HepG2 (cell line): ENCODE data around the gene ENTPD6. TPM values are rescaled to one million over a fixed set of nuclear protein-coding genes. Genes with fewer than 3 reads are reported as not detected.

Experiments
- ATAC-seq: fragments of 200-7000 bp; cut with Tn5 transposase; 3 replicates; pipeline ENCODE4 v1.9.1; 2020; ENCODE audit warnings: mild to moderate bottlenecking, moderate library complexity
- BruUV-seq: library from RNA; stranded (reverse); fragments of 400-500 nt; replicated peaks from 2 replicates; lab custom pipeline; 2021; lab: Mats Ljungman, UMichigan
- CTCF ChIA-PET: fragments of 300-600 bp; formaldehyde crosslinking; extraction: SDS; loops from one replicate; lab custom pipeline; 2021; ENCODE audit warnings: low total read pairs, inconsistent platforms, low intra/inter-chr PET ratio; lab: Yijun Ruan, JAX
- POLR2A ChIA-PET: fragments of 350-600 bp; sonication (Branson Sonifier 250); formaldehyde crosslinking; loops from one replicate; lab custom pipeline; 2020; ENCODE audit warnings: antibody characterized with exemption, inconsistent platforms; lab: Yijun Ruan, JAX
- DNase-seq: peaks from one replicate; pipeline ENCODE4 v3.0.0-alpha.2; 2015; ENCODE audit warnings: low spot score
- FAIRE-seq: peaks from 3 replicates; lab custom pipeline; 2011; peaks lifted over from hg19 to GRCh38; lab: Jason Lieb, UNC
- H2AFZ ChIP-seq: one replicate; pipeline ENCODE4 v1.6.1; 2011; ENCODE audit warnings: low read length, inconsistent platforms
- H3K27ac ChIP-seq: fragments of 300-600 bp; 3 replicates; pipeline ENCODE4 v1.8.0; 2011; ENCODE audit warnings: mixed run types, mild to moderate bottlenecking, mixed read lengths, low read length, inconsistent platforms; ENCODE audit not compliant: insufficient read depth; ENCODE audit errors: extremely low read length
- H3K27me3 ChIP-seq, 2 experiments: fragments of 200-600 bp in 1 of 2; 2 replicates in 1 of 2; 3 replicates in 1 of 2; pipeline versions ENCODE4 v1.6.0 to v1.8.0; 2011; ENCODE audit warnings: low read length in 2 of 2, mild to moderate bottlenecking in 2 of 2, moderate library complexity in 2 of 2, inconsistent platforms in 1 of 2; ENCODE audit not compliant: insufficient read depth in 2 of 2, control insufficient read depth in 1 of 2
- H3K36me3 ChIP-seq, 2 experiments: fragments of 200-600 bp in 1 of 2; replicated peaks in 1 of 2; 2 replicates in 1 of 2; 3 replicates in 1 of 2; pipeline versions ENCODE4 v1.5.1 to v1.8.0; 2011; ENCODE audit warnings: low read length in 2 of 2, inconsistent platforms in 1 of 2; ENCODE audit not compliant: insufficient read depth in 2 of 2, control insufficient read depth in 1 of 2
- H3K4me1 ChIP-seq: 2 replicates; pipeline ENCODE4 v1.5.1; 2012; ENCODE audit warnings: low read length, inconsistent platforms; ENCODE audit not compliant: insufficient read depth
- H3K4me2 ChIP-seq: 2 replicates; pipeline ENCODE4 v1.6.0; 2011; ENCODE audit warnings: low read depth, low read length, inconsistent platforms
- H3K4me3 ChIP-seq, 3 experiments: fragments of 200-600 bp in 1 of 3; sonication (generic), shearing (Covaris generic) in 1 of 3; replicated peaks in 1 of 3; 2 replicates each; pipeline ENCODE4 v1.5.1; 2011 to 2016; ENCODE audit warnings: low read length in 3 of 3, inconsistent platforms in 2 of 3, low read depth in 2 of 3, mild to moderate bottlenecking in 2 of 3, control low read depth in 1 of 3, mixed read lengths in 1 of 3; ENCODE audit not compliant: insufficient read depth in 1 of 3
- H3K79me2 ChIP-seq: one replicate; pipeline ENCODE4 v1.6.1; 2011; ENCODE audit warnings: low read length, inconsistent platforms; ENCODE audit not compliant: insufficient read depth
- H3K9ac ChIP-seq: 2 replicates; pipeline ENCODE4 v1.6.0; 2011; ENCODE audit warnings: mild to moderate bottlenecking, low read depth, low read length, inconsistent platforms; ENCODE audit not compliant: insufficient read depth
- H3K9me3 ChIP-seq: 2 replicates; pipeline ENCODE4 v1.5.1; 2012; ENCODE audit warnings: mild to moderate bottlenecking, low read length
- H4K20me1 ChIP-seq: 2 replicates; pipeline ENCODE4 v1.6.0; 2011; ENCODE audit warnings: inconsistent platforms, mild to moderate bottlenecking, low read length, moderate library complexity; ENCODE audit not compliant: insufficient read depth
- CBX1 ChIP-seq: IDR thresholded peaks from one replicate; pipeline ENCODE4 v1.6.1; 2016; ENCODE audit warnings: antibody characterized with exemption, low read depth
- CEBPB ChIP-seq: IDR thresholded peaks from 2 replicates; pipeline ENCODE4 v1.6.1; 2011; ENCODE audit warnings: low read depth, low read length, improper control_type of control experiment, borderline replicate concordance
- DR1 ChIP-seq: sonication (generic); formaldehyde crosslinking; IDR thresholded peaks from 2 replicates; pipeline ENCODE4 v1.8.0; 2021; ENCODE audit warnings: mild to moderate bottlenecking, missing genetic modification reagents, inconsistent platforms
- HOXD1 ChIP-seq: sonication (generic); formaldehyde crosslinking; IDR thresholded peaks from 2 replicates; pipeline ENCODE4 v1.5.0; 2020; ENCODE audit warnings: missing genetic modification reagents
- KAT2B ChIP-seq: fragments of 150-350 bp; IDR thresholded peaks from 2 replicates; pipeline ENCODE4 v1.6.1; 2014; ENCODE audit warnings: low read depth, low read length, borderline replicate concordance
- MAZ ChIP-seq, 2 experiments: sonication (generic) in 1 of 2; formaldehyde crosslinking in 1 of 2; IDR thresholded peaks; 2 replicates each; pipeline versions ENCODE4 v1.5.0 to v1.6.1; 2012 to 2020; ENCODE audit warnings: low read depth in 2 of 2, mild to moderate bottlenecking in 2 of 2, borderline replicate concordance in 1 of 2, improper control_type of control experiment in 1 of 2, low read length in 1 of 2, missing genetic modification reagents in 1 of 2, moderate library complexity in 1 of 2
- MTA1 ChIP-seq: sonication (generic); formaldehyde crosslinking; IDR thresholded peaks from 2 replicates; pipeline ENCODE4 v1.4.0; 2020; ENCODE audit warnings: missing genetic modification reagents, mild to moderate bottlenecking, borderline replicate concordance
- NCOA2 ChIP-seq: sonication (generic); formaldehyde crosslinking; IDR thresholded peaks from 2 replicates; pipeline ENCODE4 v1.8.0; 2022; ENCODE audit warnings: inconsistent platforms
- SP1 ChIP-seq, 2 experiments: fragments of 450-650 bp in 1 of 2; sonication (generic) in 1 of 2; formaldehyde crosslinking in 1 of 2; IDR thresholded peaks; 2 replicates each; pipeline versions ENCODE4 v1.4.0 to v1.6.1; 2016 to 2020; ENCODE audit warnings: missing genetic modification reagents in 1 of 2
- SRF ChIP-seq: IDR thresholded peaks from 2 replicates; pipeline ENCODE4 v1.6.1; 2011; ENCODE audit warnings: mild to moderate bottlenecking, low read depth, low read length, moderate library complexity
- ZBTB7A ChIP-seq: sonication (generic); formaldehyde crosslinking; IDR thresholded peaks from 2 replicates; pipeline ENCODE4 v1.8.0; 2022; ENCODE audit warnings: mild to moderate bottlenecking, missing genetic modification reagents
- ZNF264 ChIP-seq: sonication (generic); formaldehyde crosslinking; IDR thresholded peaks from 2 replicates; pipeline ENCODE4 v1.4.0; 2020; ENCODE audit warnings: missing genetic modification reagents
- ZNF329 ChIP-seq: sonication (generic); formaldehyde crosslinking; IDR thresholded peaks from 2 replicates; pipeline ENCODE4 v1.9.0; 2021; ENCODE audit warnings: low read depth, mild to moderate bottlenecking, missing genetic modification reagents
- ZNF510 ChIP-seq: sonication (generic); formaldehyde crosslinking; IDR thresholded peaks from 2 replicates; pipeline ENCODE4 v1.4.0; 2020; ENCODE audit warnings: low read depth, mild to moderate bottlenecking, missing genetic modification reagents
- ZNF816 ChIP-seq: sonication (generic); formaldehyde crosslinking; IDR thresholded peaks from 2 replicates; pipeline ENCODE4 v1.8.0; 2022; ENCODE audit warnings: missing genetic modification reagents, mild to moderate bottlenecking, borderline replicate concordance
- WGBS: methylation state at CpG from one replicate; pipeline ENCODE4 v1.1.6; 2017; ENCODE audit warnings: low lambda C conversion rate; 5-methylcytosine and 5-hydroxymethylcytosine counted together
- in situ Hi-C: cut with HindIII; loops from 2 replicates; pipeline ENCODE4 v1.10.0; 2017; ENCODE audit warnings: low pct_unique_long_range_greater_than_20kb; ENCODE audit not compliant: extremely low pct_ligation_motif_present
- intact Hi-C: fragments of 100-400 bp; cut with micrococcal nuclease; formaldehyde crosslinking; loops from one replicate; pipeline ENCODE4 v1.10.0; 2022; ENCODE audit not compliant: unreplicated experiment
- polyA plus RNA-seq, 8 experiments: library from polyadenylated mRNA; depleted of rRNA in 3 of 8; stranded (reverse) in 7 of 8; unstranded in 1 of 8; fragments of >200 nt; fragmentation: Illumina TruSeq in 4 of 8; extraction: Trizol in 4 of 8; gene quantifications; 2 replicates each; pipeline versions ENCODE4 v1.2.1 to v1.2.3, GENCODE V29; 2011 to 2016; ENCODE audit warnings: low read depth in 4 of 8, missing spikeins in 1 of 8, mixed read lengths in 1 of 8; ENCODE audit not compliant: insufficient read depth in 1 of 8
- total RNA-seq, 5 experiments: library from RNA; depleted of rRNA; stranded (reverse); fragments of >200 nt; fragmentation: Illumina TruSeq; extraction: Trizol; gene quantifications; 2 replicates each; pipeline ENCODE4 v1.2.3, GENCODE V29; 2016; ENCODE audit warnings: low read depth in 1 of 5
- TF ChIP-seq, protein P1 (sequence below): fragments of 450-650 bp; IDR thresholded peaks from 2 replicates; pipeline ENCODE4 v1.6.1; 2016
- TF ChIP-seq, protein P2 (sequence below): sonication (generic); formaldehyde crosslinking; IDR thresholded peaks from 2 replicates; pipeline ENCODE4 v1.4.0; 2020; ENCODE audit warnings: mild to moderate bottlenecking, missing genetic modification reagents
- TF ChIP-seq, protein P3 (sequence below): sonication (generic); formaldehyde crosslinking; IDR thresholded peaks from 2 replicates; pipeline ENCODE4 v1.8.1; 2023; ENCODE audit warnings: mild to moderate bottlenecking, moderate library complexity, missing genetic modification reagents
- TF ChIP-seq, protein P4 (sequence below): sonication (generic); formaldehyde crosslinking; IDR thresholded peaks from 2 replicates; pipeline ENCODE4 v1.8.1; 2023; ENCODE audit warnings: mild to moderate bottlenecking, inconsistent platforms, moderate library complexity, missing genetic modification reagents, borderline replicate concordance

ENTPD6 gene
- total and polyA plus RNA-seq, 2 of the 13 experiments (the other 11 are each of a cell fraction or from before 2014, with no cell fraction given): 164 to 172 TPM

DNA sequence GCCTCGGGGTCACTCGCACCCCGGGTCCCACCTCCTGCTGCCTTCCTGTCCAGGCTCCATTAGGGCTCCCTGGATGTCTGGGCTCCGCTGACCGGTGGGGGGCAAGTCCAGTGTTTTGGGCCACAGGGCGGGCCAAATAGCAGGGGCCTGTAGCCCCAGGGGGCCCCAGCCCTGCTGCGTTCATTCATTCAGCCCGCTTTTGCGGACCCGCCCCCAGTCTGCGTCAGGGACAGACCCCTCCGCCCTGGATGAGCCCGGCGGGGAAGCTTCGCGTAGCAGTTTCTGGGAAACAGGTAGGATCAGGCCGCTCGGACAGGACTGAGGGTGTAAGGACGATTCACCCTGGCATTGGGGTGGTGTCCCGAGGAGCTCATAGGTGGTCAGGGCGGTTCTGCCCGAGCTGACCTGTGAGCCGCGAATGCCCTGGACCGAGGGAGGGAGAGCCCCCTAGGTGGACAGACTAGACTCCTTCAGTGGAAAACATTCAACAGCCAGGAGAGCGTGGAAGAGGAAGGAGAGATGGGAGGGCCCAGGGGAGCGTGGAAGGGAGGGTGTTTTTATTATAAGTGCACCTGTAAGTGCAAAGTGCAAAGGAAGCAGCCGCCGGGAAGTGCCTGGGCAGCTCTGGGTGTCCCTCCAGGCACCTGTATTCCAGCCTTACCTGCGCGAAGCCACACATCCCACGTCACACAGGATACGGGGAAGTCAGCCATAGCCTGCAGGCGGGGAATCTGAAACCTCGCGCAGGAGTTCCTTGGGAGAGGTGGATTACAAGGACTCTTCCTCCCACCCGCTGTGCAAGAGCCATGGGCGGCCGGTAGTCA, 662 bp downstream of the ENTPD6 start:
- Histone ChIP-seq H3K4me2 (peak overlapping the region; percentile 75), H3K4me1 (peaks cover 57% of the 10 kb centered on the region), H3K79me2 (peaks cover 48% of the 10 kb centered on the region), H3K27ac (peak overlapping the region; percentile 63), H3K4me3 (peak overlapping the region; percentile 82 to 97 (median 93)), H3K9ac (peak overlapping the region; percentile 92), H3K36me3 (peaks cover 0 to 5% of the 10 kb centered on the region in 2 experiments; a peak in 3 of 5 replicates), H2AFZ (no peak overlapping the region), H4K20me1 (peaks cover 17% of the 10 kb centered on the region), H3K27me3 (peaks cover 0 to 5% of the 10 kb centered on the region in 2 experiments; a peak in 1 of 5 replicates), H3K9me3 (no peaks in the 10 kb centered on the region)
- DNase-seq: peak; percentile 42
- POLR2A ChIA-PET: interaction anchor here (1.2 to 3.4 kb wide), 16 partner anchors 8 to 388 kb away, joined by 3 to 58 read pairs (median 5); partner anchors contain the start of genes GINS1 and PYGB
- CTCF ChIA-PET: no interaction called here
- intact Hi-C loops: loop anchor here (1.0 to 2.0 kb wide), 2 partner anchors 27 to 51 kb away; no protein-coding TSS in a partner anchor
- 12% methylated on average over 32 of the region's 39 CpGs for WGBS
- BruUV-seq: TSS peak; percentile 40
- ATAC-seq: peak; percentile 70
- FAIRE-seq: peak; percentile 18
- in situ Hi-C loops: loop anchor here (5.0 kb wide), 1 partner anchor 204 kb away; the partner anchor contains the start of gene APMAP
- no peak for TF ChIP-seq MAZ (IDR thresholded peaks at IDR 0.05; ENCODE audit: borderline replicate concordance, low read depth, low read length)
- no peak; the same call in 1 of the 2 replicates for TF ChIP-seq MAZ (CRISPR knock-in tag; IDR thresholded peaks at IDR 0.05; ENCODE audit: low read depth)
- TF ChIP-seq, protein P1, sequence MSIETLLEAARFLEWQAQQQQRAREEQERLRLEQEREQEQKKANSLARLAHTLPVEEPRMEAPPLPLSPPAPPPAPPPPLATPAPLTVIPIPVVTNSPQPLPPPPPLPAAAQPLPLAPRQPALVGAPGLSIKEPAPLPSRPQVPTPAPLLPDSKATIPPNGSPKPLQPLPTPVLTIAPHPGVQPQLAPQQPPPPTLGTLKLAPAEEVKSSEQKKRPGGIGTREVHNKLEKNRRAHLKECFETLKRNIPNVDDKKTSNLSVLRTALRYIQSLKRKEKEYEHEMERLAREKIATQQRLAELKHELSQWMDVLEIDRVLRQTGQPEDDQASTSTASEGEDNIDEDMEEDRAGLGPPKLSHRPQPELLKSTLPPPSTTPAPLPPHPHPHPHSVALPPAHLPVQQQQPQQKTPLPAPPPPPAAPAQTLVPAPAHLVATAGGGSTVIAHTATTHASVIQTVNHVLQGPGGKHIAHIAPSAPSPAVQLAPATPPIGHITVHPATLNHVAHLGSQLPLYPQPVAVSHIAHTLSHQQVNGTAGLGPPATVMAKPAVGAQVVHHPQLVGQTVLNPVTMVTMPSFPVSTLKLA: no peak
- no peak; the same call in 1 of the 2 replicates for TF ChIP-seq ZNF816
- TF ChIP-seq KAT2B: no peak
- TF ChIP-seq, protein P2, sequence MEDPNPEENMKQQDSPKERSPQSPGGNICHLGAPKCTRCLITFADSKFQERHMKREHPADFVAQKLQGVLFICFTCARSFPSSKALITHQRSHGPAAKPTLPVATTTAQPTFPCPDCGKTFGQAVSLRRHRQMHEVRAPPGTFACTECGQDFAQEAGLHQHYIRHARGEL (CRISPR knock-in tag): no peak; the same call in 1 of the 2 replicates
- TF ChIP-seq, protein P3, sequence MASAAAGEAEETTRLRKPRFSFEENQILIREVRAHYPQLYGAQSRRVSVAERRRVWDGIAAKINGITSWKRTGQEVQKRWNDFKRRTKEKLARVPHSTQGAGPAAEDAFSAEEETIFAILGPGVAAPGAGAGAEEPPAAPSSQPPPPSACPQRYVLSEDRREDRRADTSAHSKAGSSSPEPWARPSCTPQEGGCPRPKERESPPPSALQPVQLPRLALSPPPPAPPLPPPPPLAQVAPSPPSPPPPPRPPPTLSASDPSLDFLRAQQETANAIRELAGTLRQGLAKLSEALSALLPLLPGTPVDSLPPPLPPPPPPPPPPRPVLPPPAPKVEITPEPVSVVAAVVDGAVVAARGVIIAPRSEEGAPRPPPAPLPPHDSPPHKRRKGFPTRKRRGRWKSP (CRISPR knock-in tag): peak; percentile 8; the same call in 1 of the 2 replicates
- TF ChIP-seq CBX1: no peak
- TF ChIP-seq SRF: no peak
- peak; percentile 59; the same call in 1 of the 2 replicates for TF ChIP-seq ZNF264
- TF ChIP-seq MTA1 (CRISPR knock-in tag): no peak
- TF ChIP-seq SP1 (IDR thresholded peaks at IDR 0.05): no peak
- TF ChIP-seq SP1 (CRISPR knock-in tag; IDR thresholded peaks at IDR 0.05): no peak; the same call in 1 of the 2 replicates
- no peak for TF ChIP-seq ZNF329
- TF ChIP-seq, protein P4, sequence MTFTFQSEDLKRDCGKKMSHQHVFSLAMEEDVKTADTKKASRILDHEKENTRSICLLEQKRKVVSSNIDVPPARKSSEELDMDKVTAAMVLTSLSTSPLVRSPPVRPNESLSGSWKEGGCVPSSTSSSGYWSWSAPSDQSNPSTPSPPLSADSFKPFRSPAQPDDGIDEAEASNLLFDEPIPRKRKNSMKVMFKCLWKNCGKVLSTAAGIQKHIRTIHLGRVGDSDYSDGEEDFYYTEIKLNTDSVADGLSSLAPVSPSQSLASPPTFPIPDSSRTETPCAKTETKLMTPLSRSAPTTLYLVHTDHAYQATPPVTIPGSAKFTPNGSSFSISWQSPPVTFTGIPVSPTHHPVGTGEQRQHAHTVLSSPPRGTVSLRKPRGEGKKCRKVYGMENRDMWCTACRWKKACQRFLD (CRISPR knock-in tag): no peak
- no peak for TF ChIP-seq NCOA2 (CRISPR knock-in tag)
- 0 out of 2 replicates have a peak, but pooled peaks have one; percentile 33 for TF ChIP-seq HOXD1 (CRISPR knock-in tag)
- TF ChIP-seq ZBTB7A (CRISPR knock-in tag): no peak
- no peak for TF ChIP-seq ZNF510 (CRISPR knock-in tag)
- no peak for TF ChIP-seq CEBPB
- peak; percentile 53; the same call in 1 of the 2 replicates for TF ChIP-seq DR1
